Adrenal gland (tissue), 12 donors: ENCODE results near the gene TACC2. TPM values are rescaled to one million over a fixed set of nuclear protein-coding genes. Genes with fewer than 3 reads are reported as not detected.

Source experiments
- DNase-seq, 7 donors: peaks; one replicate each; pipeline ENCODE4 v3.0.0-alpha.2; 2019 to 2020
- H3K27ac ChIP-seq, 5 donors: fragments of 200-600 bp; sonication (generic) in 4 of 5; 1 replicate in 3 of 5; 2 replicates in 2 of 5; pipeline versions ENCODE4 v1.5.1 to v1.8.0; 2016 to 2020; ENCODE audit warnings: mild to moderate bottlenecking in 1 of 5
- H3K27me3 ChIP-seq: fragments of 200-600 bp; 2 replicates; pipeline ENCODE4 v1.8.0; 2021
- H3K36me3 ChIP-seq, 2 donors: fragments of 200-600 bp; replicated peaks in 1 of 2; 1 replicate in 1 of 2; 2 replicates in 1 of 2; pipeline versions ENCODE4 v1.5.1 to v1.8.0; 2018 to 2022
- H3K4me1 ChIP-seq, 2 donors: fragments of 200-600 bp; replicated peaks in 1 of 2; 1 replicate in 1 of 2; 2 replicates in 1 of 2; pipeline versions ENCODE4 v1.5.1 to v1.8.0; 2018 to 2021
- H3K4me3 ChIP-seq, 4 donors: fragments of 200-600 bp; sonication (generic) in 3 of 4; one replicate each; pipeline ENCODE4 v1.5.1; 2016 to 2018
- H3K9me3 ChIP-seq, 3 donors: fragments of 200-600 bp; sonication (generic) in 1 of 3; replicated peaks in 1 of 3; 1 replicate in 2 of 3; 2 replicates in 1 of 3; pipeline versions ENCODE4 v1.5.1 to v1.8.0; 2016 to 2021
- POLR2A ChIP-seq, 2 donors: fragments of 450-650 bp; IDR thresholded peaks; one replicate each; pipeline ENCODE4 v1.6.1; 2017; ENCODE audit warnings: antibody characterized with exemption in 2 of 2, mild to moderate bottlenecking in 2 of 2, moderate library complexity in 1 of 2
- WGBS, 4 donors: extraction: QIAGEN DNeasy Blood & Tissue Kit in 2 of 4; methylation state at CpG; one replicate each; pipeline versions ENCODE4 v1.1.5 to v1.1.7; 2013 to 2017; 5-methylcytosine and 5-hydroxymethylcytosine counted together
- intact Hi-C, 2 donors: fragments of 100-400 bp; cut with DNase I; formaldehyde crosslinking; loops; one replicate each; pipeline versions ENCODE4 v1.14.1 to v1.15.0; 2022 to 2023
- polyA plus RNA-seq, 3 donors: library from polyadenylated mRNA; stranded (reverse); fragments of 200-250 nt in 2 of 3; fragments of 350-450 nt in 1 of 3; fragmentation: Illumina TruSeq in 1 of 3; extraction: RNeasy Lipid Tissue Mini Kit (QIAGEN cat#74804) in 1 of 3; gene quantifications; one replicate each; pipeline ENCODE4 v1.2.3, GENCODE V29; 2013 to 2014
- total RNA-seq, 9 donors: library from RNA; depleted of rRNA in 4 of 9; stranded (reverse); fragments of >200 nt in 4 of 9; fragments of 120-200 nt in 1 of 9; fragmentation: NEBNext Ultra II Directional in 1 of 9; extraction: Animal tissue kit (Norgen Biotek cat#: 25700) in 1 of 9; gene quantifications; one replicate each; pipeline versions ENCODE4 v1.1.0 to v1.2.4, GENCODE V29; 2013 to 2023
- TF ChIP-seq, protein P1 (sequence below), 6 experiments: fragments of 450-650 bp in 4 of 6; fragments of 200-600 bp in 2 of 6; sonication (generic) in 1 of 6; IDR thresholded peaks; 1 replicate in 5 of 6; 2 replicates in 1 of 6; pipeline versions ENCODE4 v1.5.1 to v1.8.0; 2016 to 2021; ENCODE audit warnings: antibody characterized with exemption in 6 of 6, mild to moderate bottlenecking in 2 of 6, moderate library complexity in 1 of 6
- donor health status: healthy with polysubstance abuse.
- donor health status: Bipolar disorder and iron deficiency.
- donor health status: DM: yes; HTN: yes; CAD: no.
- donor health status: DM: no; HTN: no; CAD: no.
- donor health status: DM: no; HTN: no; CAD: no.
- donor health status: DM: yes; HTN: yes; CAD: no.

TACC2 gene
- total and polyA plus RNA-seq, 12 donors: 11.3 to 45.7 (median 26.3) TPM

DNA sequence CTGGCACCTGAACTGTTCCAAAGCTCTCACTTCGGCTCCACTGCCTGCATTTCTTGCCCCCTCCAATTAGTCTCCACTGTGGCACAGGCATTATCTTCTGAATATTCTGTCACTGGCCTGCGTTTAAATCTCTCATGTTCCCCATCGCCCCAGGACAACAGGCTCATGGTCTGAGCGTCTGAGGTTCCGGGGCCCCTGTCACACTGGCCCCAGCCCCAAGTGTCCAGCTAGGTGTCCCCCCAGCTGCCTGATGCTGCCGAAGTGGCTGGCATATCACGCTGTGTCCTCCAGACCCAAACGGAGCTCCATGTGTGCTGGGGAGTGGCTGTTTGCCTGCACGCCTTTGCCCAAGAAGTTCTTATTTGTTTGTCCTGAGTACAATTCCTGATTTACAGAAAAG lies 135.4 kb downstream of the TACC2 start:
- Histone ChIP-seq H3K4me3 (no peak overlapping the region), H3K9me3 (no peaks in the 10 kb centered on the region), H3K4me1 (peaks cover 5 to 17% of the 10 kb centered on the region in 2 donors), H3K27ac (no peak overlapping the region), H3K36me3 (no peaks in the 10 kb centered on the region), H3K27me3 (no peaks in the 10 kb centered on the region)
- intact Hi-C loops: no loop called here
- no peak for TF ChIP-seq POLR2A (IDR thresholded peaks at IDR 0.05)
- TF ChIP-seq, protein P1, sequence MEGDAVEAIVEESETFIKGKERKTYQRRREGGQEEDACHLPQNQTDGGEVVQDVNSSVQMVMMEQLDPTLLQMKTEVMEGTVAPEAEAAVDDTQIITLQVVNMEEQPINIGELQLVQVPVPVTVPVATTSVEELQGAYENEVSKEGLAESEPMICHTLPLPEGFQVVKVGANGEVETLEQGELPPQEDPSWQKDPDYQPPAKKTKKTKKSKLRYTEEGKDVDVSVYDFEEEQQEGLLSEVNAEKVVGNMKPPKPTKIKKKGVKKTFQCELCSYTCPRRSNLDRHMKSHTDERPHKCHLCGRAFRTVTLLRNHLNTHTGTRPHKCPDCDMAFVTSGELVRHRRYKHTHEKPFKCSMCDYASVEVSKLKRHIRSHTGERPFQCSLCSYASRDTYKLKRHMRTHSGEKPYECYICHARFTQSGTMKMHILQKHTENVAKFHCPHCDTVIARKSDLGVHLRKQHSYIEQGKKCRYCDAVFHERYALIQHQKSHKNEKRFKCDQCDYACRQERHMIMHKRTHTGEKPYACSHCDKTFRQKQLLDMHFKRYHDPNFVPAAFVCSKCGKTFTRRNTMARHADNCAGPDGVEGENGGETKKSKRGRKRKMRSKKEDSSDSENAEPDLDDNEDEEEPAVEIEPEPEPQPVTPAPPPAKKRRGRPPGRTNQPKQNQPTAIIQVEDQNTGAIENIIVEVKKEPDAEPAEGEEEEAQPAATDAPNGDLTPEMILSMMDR (IDR thresholded peaks at IDR 0.05): no peak
- DNase-seq: no peak
- WGBS, 4 donors: 83 to 91% (median 87%) methylated on average over 9 of the region's 9 CpGs

DNA sequence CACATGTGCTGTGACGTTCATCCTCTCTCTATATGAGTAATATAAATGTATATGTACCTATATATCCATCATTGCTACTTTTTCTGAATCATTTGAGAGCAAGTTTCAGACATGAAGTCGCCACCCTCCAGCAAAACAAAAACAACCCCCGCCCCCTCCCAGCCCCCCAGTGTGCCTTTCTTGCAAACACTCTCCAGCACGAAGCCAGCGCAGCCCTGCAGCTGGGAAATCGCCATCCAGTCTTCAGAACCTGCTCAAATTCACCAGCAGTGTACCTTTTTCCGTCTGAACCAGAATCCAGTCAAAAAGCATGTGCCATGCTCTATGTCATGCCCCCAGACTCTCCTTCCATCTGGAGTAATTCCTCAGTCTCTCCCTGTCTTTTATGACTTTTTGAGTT lies 135.8 kb downstream of the TACC2 start:
- no peak overlapping the region for H3K27ac ChIP-seq
- intact Hi-C loops: no loop called here
- H3K27me3 ChIP-seq: no peaks in the 10 kb centered on the region
- no peak overlapping the region for H3K4me3 ChIP-seq
- 75 to 79% (median 78%) methylated on average over 7 of the region's 7 CpGs for WGBS, 4 donors
- no peaks in the 10 kb centered on the region for H3K36me3 ChIP-seq
- DNase-seq: no peak
- no peaks in the 10 kb centered on the region for H3K9me3 ChIP-seq
- TF ChIP-seq, protein P1 (IDR thresholded peaks at IDR 0.05): no peak
- no peak for TF ChIP-seq POLR2A (IDR thresholded peaks at IDR 0.05)
- H3K4me1 ChIP-seq: peaks cover 5 to 17% of the 10 kb centered on the region in 2 donors

DNA sequence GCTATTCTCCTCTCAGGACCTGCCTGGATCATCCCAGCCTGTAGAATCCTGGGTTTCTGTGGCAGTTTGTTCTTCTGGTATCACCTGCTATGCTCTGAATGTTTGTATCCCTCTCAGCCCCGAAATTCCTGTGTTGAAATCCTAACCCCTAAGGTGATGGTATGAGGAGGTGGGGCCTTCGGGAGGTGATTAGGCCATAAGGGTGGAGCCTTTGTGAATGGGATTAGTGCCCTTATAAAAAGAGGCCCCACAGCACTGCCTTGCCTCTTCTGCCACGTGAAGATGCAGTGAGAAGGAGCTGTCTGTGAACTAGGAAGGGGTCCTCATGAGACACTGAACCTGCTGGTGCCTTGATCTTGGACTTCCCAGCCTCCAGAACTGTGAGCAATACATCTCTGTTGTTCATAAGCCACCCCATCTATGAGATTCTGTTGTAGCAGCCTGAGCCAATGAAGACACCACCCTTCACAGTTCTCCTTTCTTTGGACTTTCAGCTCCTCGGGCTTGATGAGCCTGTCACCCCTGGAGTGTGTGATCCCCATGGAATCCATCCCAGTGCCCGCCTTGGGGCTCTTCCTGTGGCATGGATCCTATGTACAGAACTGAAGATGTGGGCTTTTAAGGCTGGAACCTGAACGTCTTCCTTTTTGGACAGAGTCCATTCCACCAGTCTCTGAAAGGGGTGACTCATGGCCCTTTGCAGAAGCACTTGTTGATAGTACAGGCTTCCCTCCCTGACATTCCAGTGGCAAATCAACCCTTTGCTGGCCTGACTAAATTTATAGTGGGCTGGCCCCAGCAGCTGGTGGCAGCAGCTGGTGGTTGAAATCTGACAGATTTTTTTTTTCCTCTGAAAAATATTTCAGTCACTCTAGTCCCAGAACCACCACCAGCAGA lies 138.0 kb downstream of the TACC2 start:
- Histone ChIP-seq H3K4me1 (peaks cover 5 to 17% of the 10 kb centered on the region in 2 donors), H3K27ac (peak overlapping the region; percentile 24 to 90 (median 74)), H3K27me3 (no peaks in the 10 kb centered on the region), H3K36me3 (no peaks in the 10 kb centered on the region), H3K4me3 (peak overlapping the region in 1 of 4 donors; percentile 30), H3K9me3 (no peaks in the 10 kb centered on the region)
- DNase-seq: peak; percentile 50 to 81 (median 79)
- intact Hi-C loops: no loop called here
- 58 to 87% (median 63%) methylated on average over 5 to 6 of the region's 6 CpGs for WGBS, 4 donors
- peak in 1 of 2 donors; percentile 27 for TF ChIP-seq POLR2A (IDR thresholded peaks at IDR 0.05)
- TF ChIP-seq, protein P1 (IDR thresholded peaks at IDR 0.05): no peak

DNA sequence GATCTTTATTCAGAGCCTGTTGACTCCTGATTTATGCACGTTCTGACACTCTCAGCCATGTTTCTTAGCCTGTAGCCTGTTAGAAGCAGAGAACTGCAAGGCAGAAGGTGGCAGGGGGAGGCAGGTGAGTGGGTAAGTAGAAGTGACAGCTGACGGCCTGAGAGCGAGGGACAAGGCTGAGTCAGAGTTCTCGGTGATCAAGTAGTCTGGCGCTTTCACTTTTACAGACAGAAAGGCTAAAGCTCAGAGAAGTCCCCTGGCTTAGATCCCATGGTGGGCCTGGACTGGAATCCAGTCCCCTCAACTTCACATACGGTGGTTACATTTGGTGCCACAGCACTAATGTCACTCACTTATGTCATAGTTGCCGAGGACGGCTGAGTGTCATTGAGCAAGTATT lies 139.0 kb downstream of the TACC2 start:
- 37 to 49% (median 43%) methylated on average over 8 of the region's 8 CpGs for WGBS, 4 donors
- Histone ChIP-seq H3K27ac (peak overlapping the region; percentile 24 to 90 (median 74)), H3K4me3 (peak overlapping the region in 3 of 4 donors; percentile 7 to 30 (median 9)), H3K36me3 (no peaks in the 10 kb centered on the region), H3K27me3 (no peaks in the 10 kb centered on the region), H3K4me1 (peaks cover 5 to 17% of the 10 kb centered on the region in 2 donors), H3K9me3 (no peaks in the 10 kb centered on the region)
- TF ChIP-seq POLR2A (IDR thresholded peaks at IDR 0.05): peak in 1 of 2 donors; percentile 41
- TF ChIP-seq, protein P1 (IDR thresholded peaks at IDR 0.05): no peak
- DNase-seq: peak in 6 of 7 donors; percentile 50 to 80 (median 74)
- intact Hi-C loops: no loop called here
